Globus pallidus (tissue), 1 donor: ENCODE measurements around the gene LGALS3.

Source experiments
- DNase-seq: peaks from one replicate; pipeline ENCODE4 v3.0.0-alpha.2; 2015; ENCODE audit warnings: low spot score

The LGALS3 gene

DNA sequence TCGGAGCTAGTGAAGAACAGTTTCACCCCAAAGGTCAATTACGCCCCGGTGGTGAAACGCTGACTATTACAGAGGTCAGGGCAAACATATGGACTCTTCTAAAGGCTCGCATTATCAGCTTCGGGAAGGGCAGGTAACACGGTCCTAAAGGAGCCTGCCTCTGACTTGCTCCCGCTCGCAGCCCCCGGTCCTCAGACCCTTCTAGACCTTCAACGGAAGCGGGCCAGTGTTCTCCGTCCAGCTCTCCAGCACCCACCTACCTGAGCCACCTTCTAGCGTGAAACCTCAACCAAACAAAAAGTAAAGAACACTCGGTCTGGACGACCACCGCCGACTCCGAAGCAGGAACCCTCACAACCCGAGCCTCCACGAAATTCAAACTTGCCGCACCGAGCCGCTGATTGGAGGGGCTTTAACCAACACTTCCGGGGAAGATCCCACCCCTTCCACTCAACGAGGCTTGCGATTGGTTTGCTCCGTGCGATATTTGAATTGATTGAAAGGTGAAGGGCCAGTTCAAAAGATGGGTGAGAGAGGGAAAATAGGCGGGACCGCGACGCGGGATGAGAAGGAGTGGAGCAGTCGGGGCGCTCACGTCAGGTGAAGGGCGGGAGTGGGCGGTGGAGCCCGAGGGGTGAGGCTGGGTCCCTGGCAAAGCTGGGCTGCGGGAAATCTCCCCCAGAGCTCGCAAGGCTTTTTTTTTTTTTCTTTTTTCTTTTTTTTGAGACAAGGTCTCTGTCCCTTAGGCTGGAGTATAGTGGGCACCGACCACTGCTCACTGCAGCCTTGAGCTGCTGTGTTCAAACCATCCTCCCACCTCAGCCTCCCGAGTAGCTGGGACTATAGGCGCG is 62.4 kb downstream of the LGALS3 start, which contains the start of gene DLGAP5:
Gene DLGAP5 (minus strand): TSS at position 383 of the 851 bp plus-strand sequence. CDS start 2,406 bp downstream, outside the sequence.
- peak; percentile 96 for DNase-seq

DNA sequence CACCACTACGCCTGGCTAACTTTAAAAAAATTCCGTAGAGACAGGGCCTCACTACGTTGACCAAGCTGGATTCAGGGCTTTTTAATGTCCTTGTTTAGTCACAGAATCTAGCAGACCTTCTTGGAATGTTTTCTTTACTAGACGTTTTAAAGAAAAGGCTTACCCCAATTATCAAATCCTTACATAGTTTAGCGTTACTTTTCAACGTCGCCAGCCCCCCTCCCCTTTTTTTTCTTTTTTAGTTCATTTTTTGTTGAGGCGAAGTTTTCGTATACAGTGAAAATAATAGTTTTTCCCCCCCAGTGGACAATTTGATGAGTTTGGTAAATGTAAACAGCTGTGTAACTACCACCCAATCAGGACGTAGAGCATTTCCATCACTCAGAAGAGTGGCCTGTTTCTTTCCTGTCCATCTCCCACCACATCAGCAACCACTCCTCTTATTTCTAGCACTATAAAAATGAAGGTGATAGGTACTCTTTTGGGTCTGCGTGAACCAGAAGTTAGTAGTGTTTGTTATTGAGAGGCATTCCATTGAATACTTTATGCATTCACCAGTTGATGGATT is 63.1 kb downstream of the LGALS3 start:
- no peak for DNase-seq

DNA sequence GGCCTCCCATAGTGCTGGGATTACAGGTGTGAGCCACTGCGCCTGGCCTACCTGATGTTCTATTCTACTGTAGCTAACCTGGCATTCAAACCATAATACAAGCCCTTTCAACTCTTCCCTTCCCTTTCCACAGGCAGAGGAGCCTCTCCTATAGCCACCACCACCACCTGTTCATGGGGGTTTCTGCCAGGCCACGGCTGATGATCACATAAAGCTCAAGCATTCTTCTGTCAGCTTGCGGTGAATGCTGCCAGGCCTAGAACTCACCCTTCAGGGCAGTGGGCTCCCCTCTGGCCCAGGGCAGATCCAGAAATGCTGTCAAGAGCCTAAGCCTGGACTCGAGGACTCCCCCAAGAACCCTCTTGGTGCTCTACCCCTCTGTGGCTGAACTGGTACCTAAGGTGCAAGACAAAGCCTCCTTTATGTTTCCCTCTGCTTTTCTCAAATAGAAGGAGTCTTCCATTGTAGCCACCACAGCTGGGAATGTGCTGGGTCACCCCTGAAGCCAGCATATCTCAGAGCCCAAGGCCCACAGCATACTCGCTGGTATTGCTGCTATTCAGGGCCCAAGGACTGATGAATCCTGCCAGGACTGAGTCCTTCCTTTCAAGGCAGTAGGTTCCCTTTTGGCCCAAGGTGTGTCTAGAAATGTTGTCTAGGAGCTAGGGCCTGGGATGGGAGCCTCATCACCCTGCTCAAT is 65.8 kb downstream of the LGALS3 start:
- DNase-seq = no peak
